ENCODE measurements around the gene RCCD1. TPM values are rescaled to one million over a fixed set of nuclear protein-coding genes. Genes with fewer than 3 reads are reported as not detected.

RCCD1 gene
- total RNA-seq, 1 donor from 2014 or later = 14.3 TPM

DNA sequence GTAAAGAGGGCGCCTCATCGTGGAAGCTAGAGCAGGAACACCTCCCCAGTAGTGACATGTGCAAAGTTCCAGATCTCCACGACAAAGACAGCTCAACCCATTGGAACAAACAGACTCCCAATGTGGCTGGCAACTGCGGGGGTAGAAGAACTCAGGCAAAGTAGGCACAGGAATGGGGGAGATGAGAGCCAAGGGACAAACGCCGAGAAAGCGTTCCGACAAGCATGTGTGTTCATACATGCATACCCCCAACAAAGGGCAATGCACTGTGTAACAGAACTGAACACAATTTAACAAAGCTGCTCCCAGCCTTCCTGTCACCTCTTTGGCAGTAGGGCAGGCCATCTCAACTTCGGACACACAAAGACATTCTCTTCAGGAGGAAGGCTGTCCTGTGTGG, 11.6 kb downstream of the RCCD1 start:
- H3K36me3 Mint-ChIP-seq (ENCODE audit: low read depth) = peaks cover 32% of the 10 kb centered on the region
- TF ChIP-seq, protein P1, sequence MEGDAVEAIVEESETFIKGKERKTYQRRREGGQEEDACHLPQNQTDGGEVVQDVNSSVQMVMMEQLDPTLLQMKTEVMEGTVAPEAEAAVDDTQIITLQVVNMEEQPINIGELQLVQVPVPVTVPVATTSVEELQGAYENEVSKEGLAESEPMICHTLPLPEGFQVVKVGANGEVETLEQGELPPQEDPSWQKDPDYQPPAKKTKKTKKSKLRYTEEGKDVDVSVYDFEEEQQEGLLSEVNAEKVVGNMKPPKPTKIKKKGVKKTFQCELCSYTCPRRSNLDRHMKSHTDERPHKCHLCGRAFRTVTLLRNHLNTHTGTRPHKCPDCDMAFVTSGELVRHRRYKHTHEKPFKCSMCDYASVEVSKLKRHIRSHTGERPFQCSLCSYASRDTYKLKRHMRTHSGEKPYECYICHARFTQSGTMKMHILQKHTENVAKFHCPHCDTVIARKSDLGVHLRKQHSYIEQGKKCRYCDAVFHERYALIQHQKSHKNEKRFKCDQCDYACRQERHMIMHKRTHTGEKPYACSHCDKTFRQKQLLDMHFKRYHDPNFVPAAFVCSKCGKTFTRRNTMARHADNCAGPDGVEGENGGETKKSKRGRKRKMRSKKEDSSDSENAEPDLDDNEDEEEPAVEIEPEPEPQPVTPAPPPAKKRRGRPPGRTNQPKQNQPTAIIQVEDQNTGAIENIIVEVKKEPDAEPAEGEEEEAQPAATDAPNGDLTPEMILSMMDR (IDR thresholded peaks at IDR 0.05) = no peak
- H3K27ac Mint-ChIP-seq (ENCODE audit: unreplicated experiment) = no peak overlapping the region
- no peaks in the 10 kb centered on the region for H3K27me3 Mint-ChIP-seq (ENCODE audit: low read depth)
- no peaks in the 10 kb centered on the region for H3K9me3 Mint-ChIP-seq (ENCODE audit: low read depth)
- DNase-seq (ENCODE audit: low spot score) = no peak
- H3K4me1 Mint-ChIP-seq (ENCODE audit: low read depth) = no peaks in the 10 kb centered on the region
- H3K4me3 Mint-ChIP-seq (ENCODE audit: unreplicated experiment) = no peak overlapping the region

DNA sequence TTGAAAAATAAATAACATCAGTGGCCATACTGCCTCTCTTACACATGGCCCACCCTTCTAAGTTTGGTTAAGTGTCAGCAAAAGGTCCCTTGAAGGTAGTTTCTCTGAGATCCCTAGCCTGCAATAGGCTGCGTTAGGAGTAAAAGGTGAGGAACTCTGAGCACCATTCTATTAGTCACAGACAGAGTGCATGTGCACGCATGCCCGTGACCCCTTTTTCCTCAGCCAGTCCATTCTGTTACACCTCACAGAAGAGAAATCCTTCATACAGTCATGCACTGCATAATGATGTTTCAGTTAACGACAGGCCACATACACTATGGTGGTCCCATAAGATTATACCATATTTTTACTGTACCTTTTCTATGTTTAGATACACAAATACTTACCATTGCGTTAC, 12.5 kb downstream of the RCCD1 start:
- DNase-seq (ENCODE audit: low spot score) = no peak
- H3K9me3 Mint-ChIP-seq (ENCODE audit: low read depth) = no peaks in the 10 kb centered on the region
- no peaks in the 10 kb centered on the region for H3K4me1 Mint-ChIP-seq (ENCODE audit: low read depth)
- no peak overlapping the region for H3K27ac Mint-ChIP-seq (ENCODE audit: unreplicated experiment)
- no peaks in the 10 kb centered on the region for H3K27me3 Mint-ChIP-seq (ENCODE audit: low read depth)
- H3K36me3 Mint-ChIP-seq (ENCODE audit: low read depth) = peaks cover 23% of the 10 kb centered on the region
- no peak overlapping the region for H3K4me3 Mint-ChIP-seq (ENCODE audit: unreplicated experiment)
- TF ChIP-seq, protein P1 (IDR thresholded peaks at IDR 0.05) = no peak

DNA sequence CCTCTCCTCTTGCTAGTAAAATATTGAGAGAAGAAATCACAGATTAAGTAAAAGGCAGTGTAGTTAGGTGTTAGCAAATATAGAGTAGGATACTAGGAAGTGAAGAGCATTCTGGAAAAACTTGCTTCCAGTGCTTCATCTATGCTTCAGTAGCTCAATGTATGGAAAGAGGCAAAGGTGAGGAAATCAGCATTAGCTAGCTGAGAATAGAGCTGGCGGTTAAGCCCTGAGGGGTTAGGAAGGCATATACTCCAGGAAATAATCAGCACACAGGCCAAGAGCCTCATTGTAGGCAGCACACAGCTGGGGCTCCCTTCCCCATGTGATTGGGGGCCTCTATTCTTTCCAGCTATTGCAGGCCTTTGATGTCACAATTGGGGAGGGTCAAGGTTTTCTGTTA, 13.8 kb downstream of the RCCD1 start:
- no peaks in the 10 kb centered on the region for H3K27me3 Mint-ChIP-seq (ENCODE audit: low read depth)
- no peaks in the 10 kb centered on the region for H3K4me1 Mint-ChIP-seq (ENCODE audit: low read depth)
- TF ChIP-seq, protein P1 (IDR thresholded peaks at IDR 0.05) = no peak
- H3K4me3 Mint-ChIP-seq (ENCODE audit: unreplicated experiment) = no peak overlapping the region
- peaks cover 18% of the 10 kb centered on the region for H3K36me3 Mint-ChIP-seq (ENCODE audit: low read depth)
- no peak overlapping the region for H3K27ac Mint-ChIP-seq (ENCODE audit: unreplicated experiment)
- H3K9me3 Mint-ChIP-seq (ENCODE audit: low read depth) = no peaks in the 10 kb centered on the region
- no peak for DNase-seq (ENCODE audit: low spot score)

DNA sequence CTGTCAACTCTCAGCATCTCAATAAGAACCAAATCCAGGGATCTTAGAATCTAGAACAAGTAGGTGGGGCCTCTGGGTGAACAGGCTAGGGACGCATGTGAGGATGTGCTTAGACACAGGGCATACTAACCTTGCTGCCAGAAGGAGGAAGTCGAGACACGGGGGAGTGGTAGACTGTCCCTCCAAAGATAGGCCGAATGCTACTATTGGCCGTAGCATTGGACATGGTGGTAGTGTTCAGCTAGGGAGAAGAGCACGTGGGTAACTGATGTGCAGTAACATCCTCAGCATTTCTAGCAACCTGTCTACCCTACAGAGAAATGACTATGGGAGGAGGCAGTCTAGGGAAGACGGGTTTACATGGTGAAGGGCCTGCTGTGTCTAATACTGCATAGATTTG, 15.6 kb downstream of the RCCD1 start:
- H3K27me3 Mint-ChIP-seq (ENCODE audit: low read depth) = no peaks in the 10 kb centered on the region
- H3K4me3 Mint-ChIP-seq (ENCODE audit: unreplicated experiment) = no peak overlapping the region
- DNase-seq (ENCODE audit: low spot score) = no peak
- no peak overlapping the region for H3K27ac Mint-ChIP-seq (ENCODE audit: unreplicated experiment)
- no peaks in the 10 kb centered on the region for H3K9me3 Mint-ChIP-seq (ENCODE audit: low read depth)
- TF ChIP-seq, protein P1 (IDR thresholded peaks at IDR 0.05) = no peak
- peaks cover 19% of the 10 kb centered on the region for H3K36me3 Mint-ChIP-seq (ENCODE audit: low read depth)
- no peaks in the 10 kb centered on the region for H3K4me1 Mint-ChIP-seq (ENCODE audit: low read depth)

DNA sequence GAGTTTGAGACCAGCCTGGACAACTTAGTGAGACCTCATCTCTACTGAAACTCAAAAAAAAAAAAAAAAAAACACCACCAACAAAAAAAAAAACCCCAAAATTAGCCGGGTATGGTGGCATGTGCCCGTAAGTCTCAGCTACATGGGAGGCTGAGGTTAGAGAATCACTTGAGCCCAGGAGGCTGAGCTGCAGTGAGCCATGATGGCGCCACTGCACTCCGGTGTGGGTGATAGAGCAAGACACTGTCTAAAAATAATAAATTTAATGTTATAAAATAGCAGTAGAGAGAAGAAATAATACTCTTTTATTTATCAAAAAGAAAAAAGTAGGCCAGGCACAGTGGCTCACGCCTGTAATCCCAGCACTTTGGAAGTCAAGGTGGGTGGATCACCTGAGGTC, 17.4 kb downstream of the RCCD1 start:
- Mint-ChIP-seq H3K4me1 (ENCODE audit: low read depth) (no peaks in the 10 kb centered on the region), H3K4me3 (ENCODE audit: unreplicated experiment) (no peak overlapping the region), H3K27ac (ENCODE audit: unreplicated experiment) (no peak overlapping the region), H3K36me3 (ENCODE audit: low read depth) (peaks cover 12% of the 10 kb centered on the region), H3K9me3 (ENCODE audit: low read depth) (no peaks in the 10 kb centered on the region), H3K27me3 (ENCODE audit: low read depth) (no peaks in the 10 kb centered on the region)
- DNase-seq (ENCODE audit: low spot score) = no peak
- TF ChIP-seq, protein P1 (IDR thresholded peaks at IDR 0.05) = no peak
